ENCODE data around the gene JMJD7.

- TF ChIP-seq, protein P1, sequence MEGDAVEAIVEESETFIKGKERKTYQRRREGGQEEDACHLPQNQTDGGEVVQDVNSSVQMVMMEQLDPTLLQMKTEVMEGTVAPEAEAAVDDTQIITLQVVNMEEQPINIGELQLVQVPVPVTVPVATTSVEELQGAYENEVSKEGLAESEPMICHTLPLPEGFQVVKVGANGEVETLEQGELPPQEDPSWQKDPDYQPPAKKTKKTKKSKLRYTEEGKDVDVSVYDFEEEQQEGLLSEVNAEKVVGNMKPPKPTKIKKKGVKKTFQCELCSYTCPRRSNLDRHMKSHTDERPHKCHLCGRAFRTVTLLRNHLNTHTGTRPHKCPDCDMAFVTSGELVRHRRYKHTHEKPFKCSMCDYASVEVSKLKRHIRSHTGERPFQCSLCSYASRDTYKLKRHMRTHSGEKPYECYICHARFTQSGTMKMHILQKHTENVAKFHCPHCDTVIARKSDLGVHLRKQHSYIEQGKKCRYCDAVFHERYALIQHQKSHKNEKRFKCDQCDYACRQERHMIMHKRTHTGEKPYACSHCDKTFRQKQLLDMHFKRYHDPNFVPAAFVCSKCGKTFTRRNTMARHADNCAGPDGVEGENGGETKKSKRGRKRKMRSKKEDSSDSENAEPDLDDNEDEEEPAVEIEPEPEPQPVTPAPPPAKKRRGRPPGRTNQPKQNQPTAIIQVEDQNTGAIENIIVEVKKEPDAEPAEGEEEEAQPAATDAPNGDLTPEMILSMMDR (IDR thresholded peaks at IDR 0.05), result no peak
- TF ChIP-seq EZH2 (IDR thresholded peaks at IDR 0.05; ENCODE audit: borderline replicate concordance, insufficient read depth, low read depth, low read length, poor library complexity, severe bottlenecking), result no peak
Measured at GRCh38 chr15:41799488-41799805, 28.4 kb upstream of the JMJD7 start.

Data from B cell (primary cell).